CD4-positive, alpha-beta T cell treated with Interleukin-1 beta for 1 hour (primary cell): ENCODE measurements around the gene GSTT4.
"Not testable (repeated sequence)": the region's sequence is repeated elsewhere in the genome, so short reads cannot be mapped to it uniquely, and the experiment has no call there.

Experiments
- DNase-seq, 2 donors: peaks; one replicate each; pipeline ENCODE4 v3.0.0-alpha.2; 2020 to 2022

GSTT4 gene

DNA sequence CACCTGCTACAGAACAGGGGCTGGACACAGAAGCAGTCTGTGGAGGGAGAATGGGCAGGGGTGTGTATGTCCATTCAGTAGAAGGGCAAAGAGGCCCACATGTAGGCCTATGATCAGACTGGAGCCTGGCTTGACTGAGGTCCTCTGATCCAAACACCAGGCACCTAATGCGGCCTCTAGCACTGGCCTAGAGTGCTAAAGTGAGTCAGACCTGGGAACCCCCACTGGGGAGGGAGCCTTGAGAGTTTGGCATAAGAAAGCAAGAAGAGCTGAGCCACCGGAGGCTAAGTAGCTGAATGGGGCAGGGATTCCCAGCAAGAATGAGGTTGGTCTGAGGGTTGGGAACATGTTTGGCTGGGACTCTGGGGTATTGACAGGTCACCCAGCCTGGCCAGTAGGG is 53.9 kb downstream of the GSTT4 start:
- not testable (repeated sequence) for DNase-seq

DNA sequence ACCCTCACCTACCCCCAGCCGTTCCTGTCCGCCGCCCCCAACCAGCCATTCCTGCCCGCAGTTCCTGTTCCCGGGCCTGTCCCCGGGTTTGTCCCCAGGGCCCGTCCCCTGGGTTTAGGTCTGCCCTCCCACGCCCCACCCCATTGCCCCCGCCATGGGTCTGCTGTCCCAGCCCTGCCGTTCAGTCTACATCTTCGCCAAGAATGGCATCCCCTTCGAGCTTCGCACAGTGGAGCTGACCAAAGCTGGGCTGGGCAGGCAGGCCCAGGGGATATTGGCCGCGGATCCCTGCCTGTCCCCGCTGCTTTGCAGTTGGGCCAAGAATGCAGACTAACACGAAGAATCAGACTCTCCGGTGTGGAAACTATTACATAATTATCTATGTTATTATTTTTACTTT is 55.5 kb downstream of the GSTT4 start:
- DNase-seq = not testable (repeated sequence)
